ENCODE results near the gene DYNLRB2.

GRCh38 chr16:80577485-80578280, 36.9 kb downstream of the DYNLRB2 start:
- TF ChIP-seq, protein P1, sequence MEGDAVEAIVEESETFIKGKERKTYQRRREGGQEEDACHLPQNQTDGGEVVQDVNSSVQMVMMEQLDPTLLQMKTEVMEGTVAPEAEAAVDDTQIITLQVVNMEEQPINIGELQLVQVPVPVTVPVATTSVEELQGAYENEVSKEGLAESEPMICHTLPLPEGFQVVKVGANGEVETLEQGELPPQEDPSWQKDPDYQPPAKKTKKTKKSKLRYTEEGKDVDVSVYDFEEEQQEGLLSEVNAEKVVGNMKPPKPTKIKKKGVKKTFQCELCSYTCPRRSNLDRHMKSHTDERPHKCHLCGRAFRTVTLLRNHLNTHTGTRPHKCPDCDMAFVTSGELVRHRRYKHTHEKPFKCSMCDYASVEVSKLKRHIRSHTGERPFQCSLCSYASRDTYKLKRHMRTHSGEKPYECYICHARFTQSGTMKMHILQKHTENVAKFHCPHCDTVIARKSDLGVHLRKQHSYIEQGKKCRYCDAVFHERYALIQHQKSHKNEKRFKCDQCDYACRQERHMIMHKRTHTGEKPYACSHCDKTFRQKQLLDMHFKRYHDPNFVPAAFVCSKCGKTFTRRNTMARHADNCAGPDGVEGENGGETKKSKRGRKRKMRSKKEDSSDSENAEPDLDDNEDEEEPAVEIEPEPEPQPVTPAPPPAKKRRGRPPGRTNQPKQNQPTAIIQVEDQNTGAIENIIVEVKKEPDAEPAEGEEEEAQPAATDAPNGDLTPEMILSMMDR (IDR thresholded peaks at IDR 0.05; ENCODE audit: low read depth, low read length): no peak
- TF ChIP-seq EZH2phosphoT487 (IDR thresholded peaks at IDR 0.05; ENCODE audit: low read depth): no peak
